Activated CD4-positive, alpha-beta T cell treated with anti-CD3 and anti-CD28 coated beads, Interleukin-2, amount 50 U/mL, for 1 hour (primary cell): ENCODE results near the gene PAK5.

Source experiments
- DNase-seq: peaks from one replicate; pipeline ENCODE4 v3.0.0-alpha.2; 2020

PAK5 gene

GRCh38 chr20:9514461-9515213, 324.2 kb downstream of the PAK5 start, which contains the start of gene LAMP5:
TSS of gene LAMP5 (plus strand) at chr20:9514590. CDS start at chr20:9514853, 263 bp downstream.
- DNase-seq: no peak

GRCh38 chr20:9514072-9514460, 324.8 kb downstream of the PAK5 start:
- DNase-seq: no peak

- no peak for DNase-seq
Observed at GRCh38 chr20:9510911-9511310, 328.0 kb downstream of the PAK5 start.

GRCh38 chr20:9509246-9509645, 329.6 kb downstream of the PAK5 start:
- DNase-seq: no peak

GRCh38 chr20:9508696-9509178, 330.1 kb downstream of the PAK5 start:
- no peak for DNase-seq

GRCh38 chr20:9508240-9508661, 330.6 kb downstream of the PAK5 start:
- no peak for DNase-seq

- no peak for DNase-seq
Observed at GRCh38 chr20:9507544-9508239, 331.2 kb downstream of the PAK5 start.

- no peak for DNase-seq
Observed at GRCh38 chr20:9506964-9507369, 331.9 kb downstream of the PAK5 start.

- DNase-seq: no peak
Observed at GRCh38 chr20:9506280-9506821, 332.5 kb downstream of the PAK5 start.

GRCh38 chr20:9503526-9504245, 335.2 kb downstream of the PAK5 start:
- no peak for DNase-seq

- no peak for DNase-seq
Observed at GRCh38 chr20:9501473-9501872, 337.4 kb downstream of the PAK5 start.

- no peak for DNase-seq
Observed at GRCh38 chr20:9500121-9500520, 338.8 kb downstream of the PAK5 start.

- no peak for DNase-seq
Observed at GRCh38 chr20:9499126-9499899, 339.6 kb downstream of the PAK5 start.

- DNase-seq: no peak
Observed at GRCh38 chr20:9498322-9498721, 340.6 kb downstream of the PAK5 start.

GRCh38 chr20:9496155-9496554, 342.7 kb downstream of the PAK5 start:
- no peak for DNase-seq

- DNase-seq: no peak
Observed at GRCh38 chr20:9495701-9496100, 343.2 kb downstream of the PAK5 start.

GRCh38 chr20:9493803-9494202, 345.1 kb downstream of the PAK5 start:
- no peak for DNase-seq

GRCh38 chr20:9492067-9492466, 346.8 kb downstream of the PAK5 start:
- DNase-seq: no peak

- DNase-seq: no peak
Observed at GRCh38 chr20:9491324-9491723, 347.6 kb downstream of the PAK5 start.

- no peak for DNase-seq
Observed at GRCh38 chr20:9490631-9491030, 348.2 kb downstream of the PAK5 start.

- DNase-seq: no peak
Observed at GRCh38 chr20:9490161-9490560, 348.7 kb downstream of the PAK5 start.

- DNase-seq: no peak
Observed at GRCh38 chr20:9488063-9488462, 350.8 kb downstream of the PAK5 start.
